CD4-positive, alpha-beta T cell (primary cell): ENCODE data around the gene NFX1. TPM values are rescaled to one million over a fixed set of nuclear protein-coding genes. Genes with fewer than 3 reads are reported as not detected.

Source experiments
- ATAC-seq: fragments of 200-7000 bp; cut with Tn5 transposase; one replicate; pipeline ENCODE4 v1.10.0; 2022; ENCODE audit warnings: mild to moderate bottlenecking; ENCODE audit not compliant: poor library complexity
- CTCF ChIA-PET: fragments of 350-600 bp; sonication (Branson Sonifier 250); formaldehyde crosslinking; loops from one replicate; lab custom pipeline; 2021; ENCODE audit warnings: antibody characterized with exemption, inconsistent platforms; lab: Charles Lee
- POLR2A ChIA-PET: fragments of 350-600 bp; sonication (Branson Sonifier 250); formaldehyde crosslinking; loops from one replicate; lab custom pipeline; 2021; ENCODE audit warnings: antibody characterized with exemption, inconsistent platforms; lab: Charles Lee
- DNase-seq, 14 experiments: peaks; one replicate each; pipeline ENCODE4 v3.0.0-alpha.2; 2013 to 2020; ENCODE audit warnings: mixed read lengths in 2 of 14
- H3K27ac ChIP-seq, 2 donors: one replicate each; pipeline versions ENCODE4 v1.5.1 to v1.7.0; 2013; ENCODE audit warnings: low read length in 2 of 2, low read depth in 1 of 2, mild to moderate bottlenecking in 1 of 2
- H3K27me3 ChIP-seq, 2 experiments: 1 replicate in 1 of 2; 2 replicates in 1 of 2; pipeline versions ENCODE4 v1.6.1 to v1.7.0; 2013; ENCODE audit warnings: low read length in 2 of 2, control low read depth in 1 of 2, mild to moderate bottlenecking in 1 of 2, moderate library complexity in 1 of 2; ENCODE audit not compliant: insufficient read depth in 2 of 2, control insufficient read depth in 1 of 2
- H3K36me3 ChIP-seq: one replicate; pipeline ENCODE4 v1.6.1; 2013; ENCODE audit warnings: low read length, control low read depth; ENCODE audit not compliant: insufficient read depth
- H3K4me1 ChIP-seq: one replicate; pipeline ENCODE4 v1.6.1; 2013; ENCODE audit warnings: low read length, control low read depth; ENCODE audit not compliant: insufficient read depth
- H3K4me3 ChIP-seq: one replicate; pipeline ENCODE4 v1.5.1; 2013; ENCODE audit warnings: mild to moderate bottlenecking, low read length, moderate library complexity
- H3K9me3 ChIP-seq, 2 experiments: 1 replicate in 1 of 2; 2 replicates in 1 of 2; pipeline versions ENCODE4 v1.6.1 to v1.7.0; 2013; ENCODE audit warnings: low read length in 2 of 2, mild to moderate bottlenecking in 2 of 2, control low read depth in 1 of 2, moderate library complexity in 1 of 2; ENCODE audit not compliant: control insufficient read depth in 1 of 2, insufficient read depth in 1 of 2
- H3K27ac Mint-ChIP-seq: one replicate; pipeline ENCODE4 v1.8.0; 2020; ENCODE audit warnings: mixed read lengths
- H3K27me3 Mint-ChIP-seq: one replicate; pipeline ENCODE4 v1.8.0; 2021; ENCODE audit warnings: mixed read lengths
- H3K36me3 Mint-ChIP-seq: one replicate; pipeline ENCODE4 v1.8.0; 2021; ENCODE audit warnings: low read depth, mixed read lengths
- H3K4me1 Mint-ChIP-seq: one replicate; pipeline ENCODE4 v1.8.0; 2021; ENCODE audit warnings: low read depth, mixed read lengths
- H3K4me3 Mint-ChIP-seq: one replicate; pipeline ENCODE4 v1.8.0; 2020; ENCODE audit warnings: mild to moderate bottlenecking, mixed read lengths
- H3K9me3 Mint-ChIP-seq: one replicate; pipeline ENCODE4 v1.8.0; 2020; ENCODE audit warnings: mixed read lengths
- CTCF ChIP-seq: fragments of 200-600 bp; IDR thresholded peaks from one replicate; pipeline ENCODE4 v1.8.0; 2022; ENCODE audit warnings: antibody characterized with exemption, mild to moderate bottlenecking
- intact Hi-C, 2 experiments: fragments of 100-400 bp; cut with DNase I in 1 of 2; cut with micrococcal nuclease in 1 of 2; formaldehyde crosslinking; loops; one replicate each; pipeline versions ENCODE4 v1.15.1 to v1.9.0; 2023 to 2025; cut with DNase I, micrococcal nuclease
- total RNA-seq, 174 experiments: library from RNA in 2 of 174; stranded (reverse) in 2 of 174; gene quantifications; one replicate each; pipeline ENCODE4 v1.2.3 and lab custom pipeline; 2021 to 2026

NFX1 gene
- total RNA-seq, 2 experiments from 2014 or later = 33.1 to 34.1 TPM

- Histone ChIP-seq H3K27me3 (no peaks in the 10 kb centered on the region), H3K36me3 (peaks cover 21% of the 10 kb centered on the region), H3K4me1 (peaks cover 8% of the 10 kb centered on the region), H3K27ac (no peak overlapping the region), H3K4me3 (peak overlapping the region; percentile 17), H3K9me3 (no peaks in the 10 kb centered on the region)
- Mint-ChIP-seq H3K9me3 (no peaks in the 10 kb centered on the region), H3K4me1 (peaks cover 16% of the 10 kb centered on the region), H3K27me3 (no peaks in the 10 kb centered on the region), H3K27ac (peak overlapping the region; percentile 45), H3K4me3 (peak overlapping the region; percentile 56), H3K36me3 (peaks cover 29% of the 10 kb centered on the region)
- peak; percentile 86 for TF ChIP-seq CTCF
- ATAC-seq (peak; percentile 96), DNase-seq (peak; percentile 48 to 82 (median 62))
- intact Hi-C loops = loop anchor here (1.0 to 10.0 kb wide), 5 partner anchors 41 to 350 kb away; no protein-coding TSS in a partner anchor
- ChIA-PET POLR2A (interaction anchor here (1.0 to 2.1 kb wide), 4 partner anchors 41 to 99 kb away, joined by 5 to 24 read pairs (median 7); partner anchors contain the start of genes NFX1 and NOL6), CTCF (interaction anchor here (1.0 to 2.8 kb wide), 11 partner anchors 14 to 349 kb away, joined by 3 to 37 read pairs (median 5); partner anchors contain the start of genes AQP3 and NOL6)
These were observed 84.4 kb downstream of the NFX1 start for GRCh38 chr9:33374634-33375237.

- H3K4me1 Mint-ChIP-seq = peaks cover 16% of the 10 kb centered on the region
- no peaks in the 10 kb centered on the region for H3K9me3 Mint-ChIP-seq
- no peak overlapping the region for H3K27ac ChIP-seq
- POLR2A ChIA-PET = interaction anchor here (1.0 to 2.1 kb wide), 4 partner anchors 40 to 99 kb away, joined by 5 to 24 read pairs (median 7); partner anchors contain the start of genes NFX1 and NOL6
- H3K4me3 Mint-ChIP-seq = peak overlapping the region; percentile 56
- H3K4me3 ChIP-seq = peak overlapping the region; percentile 17
- ATAC-seq (peak; percentile 58), DNase-seq (peak in 1 of 14 experiments; percentile 26)
- TF ChIP-seq CTCF = no peak
- peaks cover 8% of the 10 kb centered on the region for H3K4me1 ChIP-seq
- peak overlapping the region; percentile 45 for H3K27ac Mint-ChIP-seq
- CTCF ChIA-PET = interaction anchor here (0.5 to 2.8 kb wide), 12 partner anchors 15 to 348 kb away, joined by 3 to 37 read pairs (median 5); partner anchors contain the start of genes AQP3 and NOL6
- peaks cover 15% of the 10 kb centered on the region for H3K36me3 ChIP-seq
- H3K9me3 ChIP-seq = no peaks in the 10 kb centered on the region
- H3K27me3 ChIP-seq = no peaks in the 10 kb centered on the region
- H3K36me3 Mint-ChIP-seq = peaks cover 23% of the 10 kb centered on the region
- intact Hi-C loops = loop anchor here (1.0 to 10.0 kb wide), 5 partner anchors 40 to 349 kb away; no protein-coding TSS in a partner anchor
- H3K27me3 Mint-ChIP-seq = no peaks in the 10 kb centered on the region
These were observed 85.0 kb downstream of the NFX1 start for GRCh38 chr9:33375238-33375840.

GRCh38 chr9:33375841-33376321, 85.6 kb downstream of the NFX1 start:
- Histone ChIP-seq H3K9me3 (no peaks in the 10 kb centered on the region), H3K36me3 (peaks cover 9% of the 10 kb centered on the region), H3K4me3 (no peak overlapping the region), H3K4me1 (peaks cover 8% of the 10 kb centered on the region), H3K27ac (no peak overlapping the region), H3K27me3 (no peaks in the 10 kb centered on the region)
- ATAC-seq (no peak), DNase-seq (no peak)
- no peak for TF ChIP-seq CTCF
- ChIA-PET POLR2A (interaction anchor here (1.4 to 2.1 kb wide), 2 partner anchors 39 to 91 kb away, joined by 5 to 24 read pairs; no protein-coding TSS in a partner anchor), CTCF (interaction anchor here (0.5 to 2.8 kb wide), 7 partner anchors 16 to 224 kb away, joined by 3 to 37 read pairs (median 9); partner anchors contain the start of genes AQP3 and NOL6)
- H3K9me3 Mint-ChIP-seq = no peaks in the 10 kb centered on the region
- intact Hi-C loops = loop anchor here (1.0 to 10.0 kb wide), 5 partner anchors 39 to 349 kb away; no protein-coding TSS in a partner anchor
- no peak overlapping the region for H3K4me3 Mint-ChIP-seq
- H3K4me1 Mint-ChIP-seq = peaks cover 16% of the 10 kb centered on the region
- peaks cover 18% of the 10 kb centered on the region for H3K36me3 Mint-ChIP-seq
- H3K27me3 Mint-ChIP-seq = no peaks in the 10 kb centered on the region
- no peak overlapping the region for H3K27ac Mint-ChIP-seq
